SH-SY5Y (cell line): ENCODE data around the gene GRK6.

Source experiments
- GATA2 ChIP-seq: IDR thresholded peaks from 2 replicates; pipeline ENCODE4 v1.6.1; 2011; ENCODE audit warnings: mild to moderate bottlenecking, low read depth, low read length
- GATA3 ChIP-seq: IDR thresholded peaks from 2 replicates; pipeline ENCODE4 v1.6.1; 2011; ENCODE audit warnings: low read depth, mild to moderate bottlenecking, low read length, moderate library complexity

- TF ChIP-seq GATA2, result no peak
- TF ChIP-seq GATA3, result no peak
Observed at GRCh38 chr5:177434942-177435738, 8.7 kb downstream of the GRK6 start.
